SK-N-MC (cell line): ENCODE measurements around the gene SEMA3B.

Experiments used
- EZH2 ChIP-seq: fragments of 200-600 bp; sonication (generic); IDR thresholded peaks from one replicate; pipeline ENCODE4 v1.6.1; 2017; ENCODE audit warnings: antibody characterized with exemption
- POLR2AphosphoS5 ChIP-seq: IDR thresholded peaks from 2 replicates; pipeline ENCODE4 v1.6.1; 2012; ENCODE audit warnings: mild to moderate bottlenecking, low read depth, low read length, borderline replicate concordance

- TF ChIP-seq POLR2AphosphoS5 (no peak), EZH2 (no peak)
Measured at GRCh38 chr3:50239649-50240048, 29.3 kb upstream of the SEMA3B start.
